Measurements from ENCODE around the gene NMT2.
A peak's percentile ranks its signal among the peaks of the same experiment; 100 is the strongest.

The NMT2 gene

GRCh38 chr10:15180736-15181135 lies 12.2 kb upstream of the NMT2 start:
- no peak for DNase-seq

- no peak for DNase-seq
These were observed 7.8 kb upstream of the NMT2 start for GRCh38 chr10:15176269-15176668.

- DNase-seq: no peak
These were observed 7.1 kb upstream of the NMT2 start for GRCh38 chr10:15175587-15175986.

GRCh38 chr10:15172306-15172840 lies 3.9 kb upstream of the NMT2 start:
- DNase-seq: no peak

GRCh38 chr10:15169555-15170401 lies 1.3 kb upstream of the NMT2 start:
- no peak for DNase-seq

- peak; percentile 63 for DNase-seq
These were observed 477 bp upstream of the NMT2 start for GRCh38 chr10:15168786-15169554.

GRCh38 chr10:15167411-15168290 lies 842 bp downstream of the NMT2 start:
- DNase-seq: no peak

- DNase-seq: no peak
These were observed 2.2 kb downstream of the NMT2 start for GRCh38 chr10:15166325-15166724.

GRCh38 chr10:15163253-15163828 lies 5.2 kb downstream of the NMT2 start:
- no peak for DNase-seq

- DNase-seq: no peak
These were observed 9.5 kb downstream of the NMT2 start for GRCh38 chr10:15158972-15159371.

GRCh38 chr10:15158448-15158847 lies 10.0 kb downstream of the NMT2 start:
- no peak for DNase-seq

- no peak for DNase-seq
These were observed 12.4 kb downstream of the NMT2 start for GRCh38 chr10:15155978-15156656.

GRCh38 chr10:15152556-15152955 lies 15.9 kb downstream of the NMT2 start:
- DNase-seq: no peak

GRCh38 chr10:15150563-15150962 lies 17.9 kb downstream of the NMT2 start:
- DNase-seq: no peak

GRCh38 chr10:15149042-15149771 lies 19.3 kb downstream of the NMT2 start:
- DNase-seq: no peak

- DNase-seq: no peak
These were observed 20.7 kb downstream of the NMT2 start for GRCh38 chr10:15147594-15148392.

GRCh38 chr10:15146366-15146765 lies 22.1 kb downstream of the NMT2 start:
- DNase-seq: no peak

GRCh38 chr10:15144788-15145187 lies 23.7 kb downstream of the NMT2 start:
- no peak for DNase-seq

GRCh38 chr10:15141136-15142054 lies 27.1 kb downstream of the NMT2 start:
- peak; percentile 0 for DNase-seq

Measured in NCI-H526 treated with DMSO at 0.1 percent for 48 hours (cell line).